GM18511 (cell line): ENCODE data around the gene EVL.
"Not testable (repeated sequence)": the region's sequence is repeated elsewhere in the genome, so short reads cannot be mapped to it uniquely, and the experiment has no call there.

Source experiments
- ATAC-seq: cut with Tn5 transposase; IDR thresholded peaks from one replicate; pipeline ENCODE4 v1.9.1; 2021; ENCODE audit warnings: mild to moderate bottlenecking, moderate library complexity; ENCODE audit not compliant: unreplicated experiment

Gene EVL, protein sequence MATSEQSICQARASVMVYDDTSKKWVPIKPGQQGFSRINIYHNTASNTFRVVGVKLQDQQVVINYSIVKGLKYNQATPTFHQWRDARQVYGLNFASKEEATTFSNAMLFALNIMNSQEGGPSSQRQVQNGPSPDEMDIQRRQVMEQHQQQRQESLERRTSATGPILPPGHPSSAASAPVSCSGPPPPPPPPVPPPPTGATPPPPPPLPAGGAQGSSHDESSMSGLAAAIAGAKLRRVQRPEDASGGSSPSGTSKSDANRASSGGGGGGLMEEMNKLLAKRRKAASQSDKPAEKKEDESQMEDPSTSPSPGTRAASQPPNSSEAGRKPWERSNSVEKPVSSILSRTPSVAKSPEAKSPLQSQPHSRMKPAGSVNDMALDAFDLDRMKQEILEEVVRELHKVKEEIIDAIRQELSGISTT

DNA sequence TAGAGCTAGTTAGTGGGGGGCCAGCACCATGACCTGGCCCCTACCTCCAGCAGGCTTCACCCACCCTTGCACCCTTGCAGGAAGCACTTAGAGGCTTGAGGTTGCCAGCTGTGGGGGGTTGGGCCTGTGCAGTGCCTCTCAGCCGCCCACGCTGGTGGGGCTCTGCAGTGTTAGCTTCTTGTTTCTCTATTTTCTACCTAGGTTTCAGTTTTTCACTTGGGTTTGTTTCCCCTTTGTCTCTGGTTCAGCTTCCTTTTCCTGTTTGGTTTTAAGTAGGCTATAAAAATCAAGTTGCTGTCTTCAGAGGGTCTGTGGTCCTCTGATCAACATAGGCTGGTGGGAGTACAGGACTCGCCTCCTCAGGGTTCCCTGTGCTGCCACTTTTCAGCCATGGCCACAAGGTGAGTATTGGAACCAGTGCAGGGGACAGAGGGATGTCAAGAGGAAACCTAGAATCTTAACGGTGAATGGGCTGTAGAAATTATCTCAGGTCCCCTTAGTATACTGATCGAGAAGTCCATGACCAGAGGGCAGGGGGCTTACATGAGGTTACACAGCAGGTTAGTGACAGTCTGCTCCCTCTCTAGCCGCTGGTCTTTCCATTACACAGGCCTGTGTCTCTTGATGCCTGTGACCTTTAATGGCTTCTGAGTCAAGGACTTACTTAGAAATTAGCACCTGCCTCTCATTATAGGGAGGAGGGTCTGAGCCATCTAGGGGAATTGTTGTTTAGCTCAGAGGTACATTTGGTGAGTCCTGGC is at the start of gene EVL:
Gene EVL (plus strand): TSS at position 312 of the 761 bp plus-strand sequence. CDS start 79 bp downstream, at position 391.
- peak; percentile 62 for ATAC-seq

DNA sequence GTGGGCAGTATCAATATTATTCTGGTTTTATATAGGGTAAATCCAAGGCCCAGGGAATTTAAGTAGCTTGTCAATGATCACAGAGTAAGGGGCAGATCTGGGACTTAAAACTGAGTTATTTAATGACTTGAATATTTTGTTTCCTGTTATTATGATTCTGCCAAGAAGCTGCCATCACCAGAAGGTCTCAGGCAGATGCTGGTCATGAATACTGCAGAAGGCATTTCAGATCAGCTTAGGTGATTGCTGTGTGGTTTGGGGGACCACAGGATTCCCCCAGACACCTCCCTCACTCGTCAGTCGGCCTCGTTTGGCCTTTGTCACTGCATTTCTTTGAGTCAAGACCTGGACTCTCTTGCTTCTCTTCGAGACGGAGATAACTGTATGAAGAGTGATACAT is 47.7 kb upstream of the EVL start:
- ATAC-seq, result no peak

- no peak for ATAC-seq
Observed at GRCh38 chr14:100018054-100018453, 47.2 kb upstream of the EVL start.

- no peak for ATAC-seq
Observed at GRCh38 chr14:100018482-100018881, 46.7 kb upstream of the EVL start.

DNA sequence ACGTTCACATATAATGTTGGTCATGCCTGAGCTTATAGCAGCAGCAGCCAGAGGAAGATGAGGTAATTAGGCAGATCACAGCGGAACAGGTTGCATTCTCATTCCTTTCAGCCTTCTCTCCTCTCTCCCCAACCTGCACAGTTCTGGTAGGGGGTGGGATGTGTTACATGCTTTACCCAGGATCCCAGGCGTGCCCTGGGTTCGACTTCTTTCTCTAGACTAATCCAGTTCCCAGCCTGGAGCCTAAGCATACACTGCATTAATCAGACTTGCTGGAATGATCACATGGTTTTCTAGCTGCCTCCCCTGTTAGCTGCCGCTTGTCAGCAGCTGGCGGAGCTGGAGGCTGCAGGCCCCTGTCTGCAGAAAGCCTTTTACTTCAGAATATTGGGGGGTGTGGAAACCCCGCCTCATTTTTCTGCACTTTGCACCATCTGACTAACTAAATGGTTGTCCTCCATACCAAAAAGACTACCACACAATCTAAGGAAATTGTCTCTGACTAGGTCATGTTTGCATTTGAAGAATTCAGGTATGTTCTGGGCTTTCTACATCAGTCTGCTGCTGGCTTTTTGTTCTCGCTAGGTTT is 46.0 kb upstream of the EVL start:
- no peak for ATAC-seq

DNA sequence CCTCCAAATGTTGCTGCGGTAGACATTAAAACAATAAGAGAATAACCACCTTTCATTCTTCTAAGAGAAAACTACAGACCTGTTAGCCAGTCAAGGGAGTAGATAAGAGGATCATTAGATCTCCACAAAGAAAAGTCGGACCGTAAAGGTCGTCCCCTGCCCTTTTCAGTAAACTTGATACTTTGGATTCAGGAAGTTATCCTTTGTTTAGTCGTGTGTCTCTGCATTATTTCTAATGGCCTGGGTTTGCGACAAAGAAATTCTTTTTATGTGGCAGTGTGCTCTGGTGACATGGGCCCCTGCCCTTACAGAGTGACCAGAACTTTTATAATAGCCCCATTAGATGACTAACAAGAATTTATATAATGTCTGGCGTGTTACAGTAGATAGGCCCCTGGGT is 44.6 kb upstream of the EVL start:
- no peak for ATAC-seq

GRCh38 chr14:100022772-100023451 is 42.3 kb upstream of the EVL start:
- no peak for ATAC-seq

DNA sequence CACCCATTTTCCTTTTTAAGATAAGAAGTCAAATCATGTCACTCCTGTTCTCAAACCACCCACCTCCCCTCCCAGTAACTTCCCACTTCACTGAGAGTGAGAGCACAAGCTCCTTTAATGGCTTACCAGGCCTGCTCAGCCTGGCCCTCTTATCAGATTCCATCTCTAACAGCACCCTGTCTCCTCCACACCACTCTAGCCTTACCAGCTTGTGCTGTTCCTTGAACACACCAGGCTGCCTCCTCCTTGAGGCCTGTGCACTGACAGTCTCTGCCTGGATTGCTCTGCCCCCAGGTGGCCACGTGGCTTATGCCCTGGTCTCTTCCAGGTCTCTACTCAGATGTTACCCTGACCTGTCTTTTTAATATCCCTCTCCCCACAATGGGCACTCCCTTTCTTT is 40.1 kb upstream of the EVL start:
- peak; percentile 73 for ATAC-seq

DNA sequence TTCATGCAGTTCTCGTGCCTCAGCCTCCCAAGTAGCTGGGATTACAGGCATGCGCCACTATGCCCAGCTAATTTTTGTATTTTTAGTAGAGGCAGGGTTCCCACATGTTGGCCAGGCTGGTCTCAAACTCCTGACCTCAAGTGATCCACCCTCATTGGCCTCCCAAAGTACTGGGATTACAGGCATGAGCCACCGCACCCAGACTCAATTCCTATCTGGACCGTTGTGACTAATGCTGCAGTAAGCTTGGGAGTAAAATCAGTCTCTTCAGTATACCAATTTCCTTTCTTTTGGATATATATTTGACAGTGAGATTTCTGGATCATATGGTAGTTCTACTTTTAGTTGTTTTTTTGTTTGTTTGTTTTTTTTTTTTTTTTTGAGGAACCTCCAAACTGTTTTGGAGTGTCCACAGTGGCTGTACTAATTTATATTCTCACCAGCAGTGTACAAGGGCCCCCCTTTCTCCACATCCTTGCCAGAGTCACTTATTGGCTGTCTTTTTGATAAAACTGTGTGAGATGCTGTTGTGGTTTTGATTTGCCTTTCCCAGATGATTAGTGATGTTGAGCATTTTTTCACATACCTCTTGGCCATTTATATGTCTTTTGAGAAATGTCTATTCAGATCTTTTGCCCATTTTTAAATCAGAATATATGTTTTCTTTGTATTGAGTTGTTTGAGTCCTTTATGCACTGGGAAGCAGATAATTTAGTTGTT is 37.3 kb upstream of the EVL start:
- ATAC-seq, result no peak

DNA sequence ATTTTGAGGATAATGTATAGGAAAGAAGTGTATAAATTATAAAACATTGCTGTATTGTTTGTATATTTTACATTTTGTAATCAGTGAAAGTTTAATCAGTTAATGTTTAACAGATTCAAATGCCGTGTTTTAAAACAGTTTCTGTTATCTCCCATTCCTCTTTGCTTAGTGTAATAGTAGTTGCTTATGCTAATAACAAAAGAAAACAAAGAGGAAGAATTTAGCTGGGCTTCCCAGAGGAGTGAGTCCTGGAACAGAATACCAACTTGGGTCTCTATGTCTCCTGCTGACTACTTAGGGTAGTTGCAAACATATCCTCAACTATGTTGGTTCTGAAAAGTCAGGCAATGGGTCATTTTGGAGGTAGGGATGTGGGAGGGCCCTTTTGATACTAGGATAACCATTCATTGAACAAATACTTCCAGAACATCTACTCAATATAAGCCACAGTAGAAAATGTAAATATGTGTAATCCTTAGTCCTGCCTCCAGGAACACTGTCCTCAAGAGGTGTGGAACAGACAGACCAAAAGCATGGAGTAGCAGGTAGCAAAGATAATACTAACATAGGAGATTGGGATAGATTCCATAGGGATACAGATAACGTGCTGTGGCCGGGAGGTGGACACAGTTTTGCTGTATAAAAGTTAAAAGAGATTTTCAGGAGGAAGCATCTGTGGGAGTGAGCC is 36.1 kb upstream of the EVL start:
- ATAC-seq, result no peak

DNA sequence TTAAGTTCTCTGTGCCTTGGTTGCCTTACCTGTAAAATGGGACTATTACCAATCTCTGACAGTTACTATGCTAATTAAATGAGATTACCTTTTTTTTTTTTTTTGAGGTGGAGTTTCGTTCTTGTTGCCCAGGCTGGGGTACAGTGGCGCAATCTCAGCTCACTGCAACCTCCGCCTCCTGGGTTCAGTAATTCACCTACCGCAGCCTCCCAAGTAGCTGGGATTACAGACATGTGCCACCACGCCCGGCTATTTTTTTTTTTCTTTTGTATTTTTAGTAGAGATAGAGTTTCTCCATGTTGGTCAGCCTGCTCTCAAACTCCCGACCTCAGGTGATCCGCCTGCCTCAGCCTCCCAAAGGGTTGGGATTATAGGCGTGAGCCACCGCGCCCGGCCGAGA is 35.2 kb upstream of the EVL start:
- ATAC-seq, result not testable (repeated sequence)

- no peak for ATAC-seq
Observed at GRCh38 chr14:100030452-100031153, 34.6 kb upstream of the EVL start.

- no peak for ATAC-seq
Observed at GRCh38 chr14:100031506-100032281, 33.5 kb upstream of the EVL start.

GRCh38 chr14:100032738-100033137 is 32.5 kb upstream of the EVL start:
- no peak for ATAC-seq

- no peak for ATAC-seq
Observed at GRCh38 chr14:100033347-100034075, 31.7 kb upstream of the EVL start.

- no peak for ATAC-seq
Observed at GRCh38 chr14:100034468-100034867, 30.8 kb upstream of the EVL start.

DNA sequence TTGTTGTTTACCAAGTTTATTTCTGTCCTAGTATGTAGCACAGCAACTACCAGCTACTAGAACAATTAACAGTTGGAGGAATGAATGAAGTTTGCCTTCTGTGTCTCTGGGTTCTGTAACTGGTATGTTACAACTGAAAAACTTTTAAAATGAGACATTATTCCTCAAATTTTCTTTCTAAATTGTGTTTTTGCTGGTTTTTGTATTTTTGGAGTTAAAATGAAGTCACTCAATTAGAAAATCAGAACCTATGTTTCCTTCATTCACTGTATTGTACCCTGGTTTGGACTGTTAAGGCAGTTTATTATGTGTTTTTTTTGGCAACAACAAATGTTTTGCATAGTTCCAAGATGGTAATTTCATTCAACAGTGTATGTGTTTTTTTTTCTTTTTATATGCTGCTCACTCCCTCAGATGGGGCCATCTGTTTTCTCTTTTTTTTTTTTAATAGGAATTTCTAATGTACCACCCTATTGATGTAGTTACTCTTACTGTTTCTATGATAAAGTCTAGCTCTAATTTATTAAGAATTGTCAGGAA is 30.2 kb upstream of the EVL start:
- ATAC-seq, result no peak

DNA sequence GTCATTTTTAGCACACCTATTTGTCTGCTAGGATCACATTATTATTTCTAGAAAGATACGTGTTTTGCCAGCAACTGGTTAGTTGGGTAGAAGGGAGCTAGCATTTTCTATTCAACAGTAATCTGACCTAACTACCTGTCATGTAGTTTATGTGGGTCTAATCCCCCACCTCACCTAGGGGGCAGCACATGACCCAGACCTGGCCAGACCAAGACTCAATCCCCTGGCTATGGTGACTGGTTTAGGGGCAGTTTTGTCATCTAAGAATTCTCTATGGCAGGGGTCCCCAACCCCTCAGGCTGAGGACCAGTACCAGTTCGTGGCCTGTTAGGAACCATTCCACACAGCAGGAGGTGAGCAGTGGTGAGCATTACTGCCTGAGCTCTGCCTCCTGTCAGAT is 29.5 kb upstream of the EVL start:
- no peak for ATAC-seq
